Fibroblast of lung (primary cell): ENCODE data around the gene NCOR2.

Source experiments
- EZH2 ChIP-seq: IDR thresholded peaks from 2 replicates; pipeline ENCODE4 v1.5.1; 2012; ENCODE audit warnings: low read length, control low read depth, mild to moderate bottlenecking; ENCODE audit errors: missing control alignments
- TF ChIP-seq, protein P1 (sequence below), 2 donors: IDR thresholded peaks in 1 of 2; conservative IDR thresholded peaks in 1 of 2; 1 replicate in 1 of 2; 2 replicates in 1 of 2; pipeline ENCODE4 v1.5.1; 2011 to 2012; ENCODE audit warnings: low read length in 2 of 2, control low read depth in 1 of 2, inconsistent platforms in 1 of 2, low read depth in 1 of 2, mild to moderate bottlenecking in 1 of 2

DNA sequence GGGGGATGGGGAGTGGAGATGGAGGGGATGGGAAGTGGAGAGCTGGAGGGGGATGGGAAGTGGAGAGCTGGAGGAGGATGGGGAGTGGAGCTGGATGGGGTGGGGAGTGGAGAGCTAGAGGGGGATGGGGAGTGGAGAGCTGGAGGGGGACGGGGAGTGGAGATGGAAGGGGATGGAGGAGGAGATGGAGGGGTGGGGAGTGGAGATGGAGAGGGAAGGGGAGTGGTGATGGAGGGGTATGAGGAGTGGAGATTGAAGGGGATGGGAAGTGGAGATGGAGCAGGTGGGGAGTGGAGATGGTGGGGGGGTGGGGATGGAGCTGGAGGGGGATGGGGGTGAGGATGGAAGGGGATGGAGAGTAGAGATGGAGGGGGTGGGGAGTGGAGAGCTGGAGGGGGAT is 26.1 kb downstream of the NCOR2 start:
- TF ChIP-seq, protein P1, sequence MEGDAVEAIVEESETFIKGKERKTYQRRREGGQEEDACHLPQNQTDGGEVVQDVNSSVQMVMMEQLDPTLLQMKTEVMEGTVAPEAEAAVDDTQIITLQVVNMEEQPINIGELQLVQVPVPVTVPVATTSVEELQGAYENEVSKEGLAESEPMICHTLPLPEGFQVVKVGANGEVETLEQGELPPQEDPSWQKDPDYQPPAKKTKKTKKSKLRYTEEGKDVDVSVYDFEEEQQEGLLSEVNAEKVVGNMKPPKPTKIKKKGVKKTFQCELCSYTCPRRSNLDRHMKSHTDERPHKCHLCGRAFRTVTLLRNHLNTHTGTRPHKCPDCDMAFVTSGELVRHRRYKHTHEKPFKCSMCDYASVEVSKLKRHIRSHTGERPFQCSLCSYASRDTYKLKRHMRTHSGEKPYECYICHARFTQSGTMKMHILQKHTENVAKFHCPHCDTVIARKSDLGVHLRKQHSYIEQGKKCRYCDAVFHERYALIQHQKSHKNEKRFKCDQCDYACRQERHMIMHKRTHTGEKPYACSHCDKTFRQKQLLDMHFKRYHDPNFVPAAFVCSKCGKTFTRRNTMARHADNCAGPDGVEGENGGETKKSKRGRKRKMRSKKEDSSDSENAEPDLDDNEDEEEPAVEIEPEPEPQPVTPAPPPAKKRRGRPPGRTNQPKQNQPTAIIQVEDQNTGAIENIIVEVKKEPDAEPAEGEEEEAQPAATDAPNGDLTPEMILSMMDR (conservative IDR thresholded peaks at IDR 0.05 in 1 of 2, IDR thresholded peaks at IDR 0.05 in 1 of 2; ENCODE audit: low read depth in 1 of 2, low read length in 2 of 2) = no peak
- TF ChIP-seq EZH2 = no peak
